Gastroesophageal sphincter (tissue), 4 donors: ENCODE data around the gene GNG8. TPM values are rescaled to one million over a fixed set of nuclear protein-coding genes. Genes with fewer than 3 reads are reported as not detected.

Experiments
- ATAC-seq: fragments of 150-250 bp; one replicate; pipeline ENCODE4 v1.9.1; 2016; ENCODE audit warnings: mild to moderate bottlenecking, moderate library complexity
- H3K27ac ChIP-seq, 4 donors: fragments of 200-600 bp; sonication (generic) in 3 of 4; 1 replicate in 3 of 4; 2 replicates in 1 of 4; pipeline ENCODE4 v1.5.1; 2016 to 2019
- H3K27me3 ChIP-seq: fragments of 200-600 bp; sonication (generic); one replicate; pipeline ENCODE4 v1.5.1; 2019
- H3K36me3 ChIP-seq, 2 donors: fragments of 200-600 bp; sonication (generic); one replicate each; pipeline ENCODE4 v1.5.1; 2019; ENCODE audit warnings: control low read depth in 1 of 2
- H3K4me1 ChIP-seq, 3 donors: fragments of 200-600 bp; sonication (generic); 1 replicate in 2 of 3; 2 replicates in 1 of 3; pipeline ENCODE4 v1.5.1; 2016 to 2019; ENCODE audit warnings: control low read depth in 2 of 3
- H3K4me3 ChIP-seq, 2 donors: fragments of 200-600 bp; sonication (generic); one replicate each; pipeline ENCODE4 v1.5.1; 2019; ENCODE audit warnings: mild to moderate bottlenecking in 1 of 2, moderate library complexity in 1 of 2
- H3K9me3 ChIP-seq, 3 donors: fragments of 200-600 bp; sonication (generic); one replicate each; pipeline ENCODE4 v1.5.1; 2017 to 2019; ENCODE audit warnings: control low read depth in 2 of 3
- EP300 ChIP-seq: sonication (generic); formaldehyde crosslinking; IDR thresholded peaks from one replicate; pipeline ENCODE4 v1.6.1; 2017; ENCODE audit warnings: antibody characterized with exemption, mild to moderate bottlenecking
- POLR2A ChIP-seq, 2 donors: fragments of 450-650 bp; IDR thresholded peaks; one replicate each; pipeline ENCODE4 v1.6.1; 2017; ENCODE audit warnings: antibody characterized with exemption in 2 of 2, mild to moderate bottlenecking in 2 of 2, moderate library complexity in 1 of 2
- POLR2AphosphoS5 ChIP-seq: sonication (generic); formaldehyde crosslinking; IDR thresholded peaks from one replicate; pipeline ENCODE4 v1.6.1; 2017; ENCODE audit warnings: antibody characterized with exemption
- WGBS, 2 donors: methylation state at CpG; one replicate each; pipeline ENCODE4 v1.1.5; 2018; ENCODE audit warnings: low coverage in 1 of 2; 5-methylcytosine and 5-hydroxymethylcytosine counted together
- total RNA-seq, 4 donors: library from RNA; depleted of rRNA; stranded (reverse); fragments of >200 nt; gene quantifications; one replicate each; pipeline ENCODE4 v1.1.0, GENCODE V29; 2016
- TF ChIP-seq, protein P1 (sequence below), 4 experiments: fragments of 200-600 bp in 2 of 4; fragments of 450-650 bp in 2 of 4; sonication (generic) in 1 of 4; IDR thresholded peaks; one replicate each; pipeline ENCODE4 v1.5.1; 2017 to 2019; ENCODE audit warnings: antibody characterized with exemption in 4 of 4, mild to moderate bottlenecking in 2 of 4, moderate library complexity in 2 of 4

GNG8 gene
- total RNA-seq, 4 donors from 2014 or later: not detected

DNA sequence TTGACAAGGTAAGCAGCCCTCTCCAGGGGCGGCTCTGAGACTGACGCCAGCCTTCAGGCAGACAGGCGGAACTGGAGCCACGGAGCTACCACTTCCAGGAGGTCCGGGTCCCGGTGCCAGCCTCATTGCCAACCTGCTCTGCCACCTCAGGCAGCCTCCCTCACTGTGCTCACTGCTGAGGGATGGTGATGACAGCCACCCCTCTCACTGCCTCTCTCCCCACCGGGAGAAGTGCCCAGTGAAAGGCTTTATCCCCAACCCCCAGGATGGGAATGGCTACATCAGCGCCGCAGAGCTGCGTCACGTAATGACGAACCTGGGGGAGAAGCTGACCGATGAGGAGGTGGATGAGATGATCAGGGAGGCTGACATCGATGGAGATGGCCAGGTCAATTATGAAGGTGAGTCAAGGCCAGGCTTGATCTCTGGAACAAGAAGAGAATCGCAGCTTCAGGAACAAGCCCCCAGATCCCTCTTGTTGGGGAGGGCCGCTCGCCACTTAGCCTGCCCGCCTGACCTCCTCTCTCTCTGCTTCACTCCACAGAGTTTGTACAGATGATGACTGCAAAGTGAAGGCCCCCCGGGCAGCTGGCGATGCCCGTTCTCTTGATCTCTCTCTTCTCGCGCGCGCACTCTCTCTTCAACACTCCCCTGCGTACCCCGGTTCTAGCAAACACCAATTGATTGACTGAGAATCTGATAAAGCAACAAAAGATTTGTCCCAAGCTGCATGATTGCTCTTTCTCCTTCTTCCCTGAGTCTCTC is 27.2 kb downstream of the GNG8 start:
- H3K27ac ChIP-seq: no peak overlapping the region
- no peaks in the 10 kb centered on the region for H3K9me3 ChIP-seq
- peaks cover 0 to 44% (median 15%) of the 10 kb centered on the region in 3 donors for H3K4me1 ChIP-seq
- H3K27me3 ChIP-seq: no peaks in the 10 kb centered on the region
- 93 to 94% methylated on average over 3 to 20 of the region's 27 CpGs for WGBS, 2 donors
- no peak for ATAC-seq
- H3K36me3 ChIP-seq: peaks cover 0 to 53% of the 10 kb centered on the region in 2 donors
- H3K4me3 ChIP-seq: no peak overlapping the region
- TF ChIP-seq POLR2AphosphoS5: no peak
- TF ChIP-seq POLR2A (IDR thresholded peaks at IDR 0.05): no peak
- TF ChIP-seq, protein P1, sequence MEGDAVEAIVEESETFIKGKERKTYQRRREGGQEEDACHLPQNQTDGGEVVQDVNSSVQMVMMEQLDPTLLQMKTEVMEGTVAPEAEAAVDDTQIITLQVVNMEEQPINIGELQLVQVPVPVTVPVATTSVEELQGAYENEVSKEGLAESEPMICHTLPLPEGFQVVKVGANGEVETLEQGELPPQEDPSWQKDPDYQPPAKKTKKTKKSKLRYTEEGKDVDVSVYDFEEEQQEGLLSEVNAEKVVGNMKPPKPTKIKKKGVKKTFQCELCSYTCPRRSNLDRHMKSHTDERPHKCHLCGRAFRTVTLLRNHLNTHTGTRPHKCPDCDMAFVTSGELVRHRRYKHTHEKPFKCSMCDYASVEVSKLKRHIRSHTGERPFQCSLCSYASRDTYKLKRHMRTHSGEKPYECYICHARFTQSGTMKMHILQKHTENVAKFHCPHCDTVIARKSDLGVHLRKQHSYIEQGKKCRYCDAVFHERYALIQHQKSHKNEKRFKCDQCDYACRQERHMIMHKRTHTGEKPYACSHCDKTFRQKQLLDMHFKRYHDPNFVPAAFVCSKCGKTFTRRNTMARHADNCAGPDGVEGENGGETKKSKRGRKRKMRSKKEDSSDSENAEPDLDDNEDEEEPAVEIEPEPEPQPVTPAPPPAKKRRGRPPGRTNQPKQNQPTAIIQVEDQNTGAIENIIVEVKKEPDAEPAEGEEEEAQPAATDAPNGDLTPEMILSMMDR (IDR thresholded peaks at IDR 0.05): no peak
- no peak for TF ChIP-seq EP300

DNA sequence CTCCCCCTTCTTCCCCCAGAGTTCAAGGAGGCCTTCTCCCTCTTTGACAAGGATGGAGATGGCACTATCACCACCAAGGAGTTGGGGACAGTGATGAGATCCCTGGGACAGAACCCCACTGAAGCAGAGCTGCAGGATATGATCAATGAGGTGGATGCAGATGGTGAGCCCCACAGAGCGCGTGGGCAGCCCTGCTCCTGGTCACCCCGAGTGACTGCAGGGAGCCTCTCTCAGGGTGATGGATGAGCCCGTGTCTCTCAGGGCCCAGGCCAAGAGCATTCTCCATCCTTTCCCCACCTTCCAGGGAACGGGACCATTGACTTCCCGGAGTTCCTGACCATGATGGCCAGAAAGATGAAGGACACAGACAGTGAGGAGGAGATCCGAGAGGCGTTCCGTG is 27.8 kb downstream of the GNG8 start:
- TF ChIP-seq POLR2A (IDR thresholded peaks at IDR 0.05) (no peak), POLR2AphosphoS5 (no peak), EP300 (no peak)
- TF ChIP-seq, protein P1 (IDR thresholded peaks at IDR 0.05): no peak
- no CpG with 5 or more reads among the region's 9 CpGs for WGBS, 2 donors

DNA sequence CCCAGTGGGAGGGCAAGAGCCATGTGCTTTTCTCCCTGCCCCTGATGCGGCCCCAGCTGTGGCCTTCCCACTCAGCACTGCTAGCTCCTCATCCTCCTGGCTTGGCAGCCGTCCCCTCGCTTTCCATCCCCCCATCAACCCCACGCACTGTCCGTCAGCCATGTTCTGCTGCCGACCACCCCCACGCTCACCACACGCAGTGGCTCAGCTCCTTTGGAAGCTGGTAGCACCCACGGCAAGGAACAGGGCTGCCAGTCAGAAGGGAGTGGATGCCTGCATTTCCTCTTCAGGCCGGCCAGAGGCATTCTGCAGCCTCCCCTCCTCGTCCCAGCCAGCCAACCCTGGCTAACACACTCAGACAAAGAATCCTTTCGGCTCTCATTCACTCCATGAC is 28.6 kb downstream of the GNG8 start:
- no peak for TF ChIP-seq EP300
- no peak for TF ChIP-seq POLR2A (IDR thresholded peaks at IDR 0.05)
- no peak for TF ChIP-seq POLR2AphosphoS5
- TF ChIP-seq, protein P1 (IDR thresholded peaks at IDR 0.05): no peak
- Histone ChIP-seq H3K27ac (peak overlapping the region in 2 of 4 donors; percentile 19 to 39), H3K9me3 (no peaks in the 10 kb centered on the region), H3K27me3 (no peaks in the 10 kb centered on the region), H3K4me3 (no peak overlapping the region), H3K36me3 (peaks cover 0 to 53% of the 10 kb centered on the region in 2 donors), H3K4me1 (peaks cover 0 to 57% (median 28%) of the 10 kb centered on the region in 3 donors)
- WGBS, 2 donors: 63 to 83% methylated on average over 2 to 7 of the region's 12 CpGs
- ATAC-seq: no peak

More for the DNA sequence above, 27.8 kb downstream of the GNG8 start:
- no peak for ATAC-seq
- Histone ChIP-seq H3K36me3 (peaks cover 0 to 53% of the 10 kb centered on the region in 2 donors), H3K9me3 (no peaks in the 10 kb centered on the region), H3K27me3 (no peaks in the 10 kb centered on the region), H3K4me1 (peaks cover 0 to 49% (median 21%) of the 10 kb centered on the region in 3 donors), H3K27ac (peak overlapping the region in 1 of 4 donors; percentile 39), H3K4me3 (no peak overlapping the region)

DNA sequence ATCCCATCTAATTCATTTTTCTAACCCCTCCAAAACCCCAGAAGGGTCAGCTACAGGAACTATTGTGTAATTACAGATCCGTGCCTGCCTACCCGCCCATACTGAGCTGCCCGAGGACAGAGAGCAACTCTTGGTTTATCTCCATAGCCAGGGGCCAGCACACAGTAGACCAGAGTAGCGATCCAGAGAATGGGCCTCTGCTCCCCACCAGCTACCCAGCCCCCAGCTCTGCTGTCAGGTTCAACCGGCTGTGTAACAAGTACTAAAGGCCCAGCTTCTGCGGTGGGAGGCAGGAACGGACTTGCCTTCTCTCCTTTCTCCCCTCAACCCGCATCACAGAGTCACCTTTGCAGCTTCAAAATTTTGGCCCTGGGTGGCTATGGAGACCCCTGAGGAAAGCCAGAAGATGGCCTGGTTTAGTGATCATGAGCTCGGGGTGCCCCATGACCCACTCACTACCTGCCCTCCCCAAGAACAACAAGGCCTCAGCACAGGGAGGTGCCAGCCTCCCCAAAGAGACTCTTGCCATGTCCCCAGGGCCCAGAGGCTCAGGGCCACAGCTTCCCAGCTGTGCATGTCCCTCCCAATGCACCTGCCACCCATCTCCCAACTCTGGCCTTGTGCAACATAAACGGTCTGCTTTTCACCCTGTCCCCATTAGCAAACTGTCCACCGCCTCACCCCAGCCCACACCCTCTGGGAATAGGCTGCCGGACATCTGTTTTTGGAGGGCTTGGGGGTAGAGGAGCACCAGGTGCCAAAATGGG is 29.1 kb downstream of the GNG8 start:
- Histone ChIP-seq H3K4me3 (no peak overlapping the region), H3K27me3 (no peaks in the 10 kb centered on the region), H3K36me3 (peaks cover 0 to 53% of the 10 kb centered on the region in 2 donors), H3K27ac (peak overlapping the region in 2 of 4 donors; percentile 19 to 39), H3K4me1 (peaks cover 0 to 62% (median 29%) of the 10 kb centered on the region in 3 donors), H3K9me3 (no peaks in the 10 kb centered on the region)
- no peak for ATAC-seq
- WGBS, 2 donors: 65 to 67% methylated on average over 2 of the region's 12 CpGs
- TF ChIP-seq POLR2A (IDR thresholded peaks at IDR 0.05) (no peak), EP300 (no peak), POLR2AphosphoS5 (no peak)
- TF ChIP-seq, protein P1 (IDR thresholded peaks at IDR 0.05): no peak
